Suprapubic skin (tissue), 4 donors: ENCODE results near the gene CHD9. TPM values are rescaled to one million over a fixed set of nuclear protein-coding genes. Genes with fewer than 3 reads are reported as not detected.
A peak's percentile ranks its signal among the peaks of the same experiment; 100 is the strongest.

Experiments used
- DNase-seq, 2 donors: peaks; one replicate each; pipeline ENCODE4 v3.0.0-alpha.2; 2019; ENCODE audit warnings: low spot score in 2 of 2
- H3K27ac ChIP-seq: fragments of 200-600 bp; sonication (generic); one replicate; pipeline ENCODE4 v1.5.1; 2019
- H3K27me3 ChIP-seq: fragments of 200-600 bp; sonication (generic); one replicate; pipeline ENCODE4 v1.5.1; 2019
- H3K36me3 ChIP-seq: fragments of 200-600 bp; sonication (generic); one replicate; pipeline ENCODE4 v1.5.1; 2019
- H3K4me1 ChIP-seq: fragments of 200-600 bp; sonication (generic); one replicate; pipeline ENCODE4 v1.5.1; 2019
- H3K4me3 ChIP-seq: fragments of 200-600 bp; sonication (generic); one replicate; pipeline ENCODE4 v1.5.1; 2019; ENCODE audit warnings: mild to moderate bottlenecking
- H3K9me3 ChIP-seq: fragments of 200-600 bp; sonication (generic); one replicate; pipeline ENCODE4 v1.5.1; 2019
- CTCF ChIP-seq, 2 donors: fragments of 200-600 bp in 1 of 2; fragments of 450-650 bp in 1 of 2; sonication (generic) in 1 of 2; IDR thresholded peaks; one replicate each; pipeline ENCODE4 v1.5.1; 2016 to 2019; ENCODE audit warnings: antibody characterized with exemption in 2 of 2, mild to moderate bottlenecking in 1 of 2, moderate library complexity in 1 of 2
- EP300 ChIP-seq: sonication (generic); formaldehyde crosslinking; IDR thresholded peaks from one replicate; pipeline ENCODE4 v1.6.1; 2017; ENCODE audit warnings: antibody characterized with exemption
- POLR2A ChIP-seq, 2 donors: fragments of 450-650 bp; IDR thresholded peaks; one replicate each; pipeline ENCODE4 v1.6.1; 2017; ENCODE audit warnings: antibody characterized with exemption in 2 of 2, mild to moderate bottlenecking in 2 of 2, moderate library complexity in 2 of 2
- POLR2AphosphoS5 ChIP-seq, 3 donors: sonication (generic); formaldehyde crosslinking; IDR thresholded peaks; one replicate each; pipeline ENCODE4 v1.6.1; 2017; ENCODE audit warnings: antibody characterized with exemption in 3 of 3
- WGBS: methylation state at CpG from one replicate; pipeline ENCODE4 v1.1.5; 2018; 5-methylcytosine and 5-hydroxymethylcytosine counted together
- total RNA-seq, 4 donors: library from RNA; depleted of rRNA; stranded (reverse); fragments of >200 nt; gene quantifications; one replicate each; pipeline ENCODE4 v1.1.0, GENCODE V29; 2016

CHD9 gene
- total RNA-seq, 4 donors from 2014 or later = 56.6 to 129 (median 70.4) TPM

GRCh38 chr16:53052519-53053501 is 2.0 kb upstream of the CHD9 start, which contains the start of gene CHD9NB:
Gene CHD9NB, minus strand, starts transcription at chr16:53052897. Its CDS starts 8,739 bp downstream, at chr16:53044158.
- no peaks in the 10 kb centered on the region for H3K9me3 ChIP-seq
- no peaks in the 10 kb centered on the region for H3K27me3 ChIP-seq
- H3K36me3 ChIP-seq = no peaks in the 10 kb centered on the region
- WGBS = 52% methylated on average over 2 of the region's 2 CpGs
- H3K4me3 ChIP-seq = no peak within 1 kb of the TSS
- peaks cover 45% of the 10 kb centered on the region for H3K4me1 ChIP-seq
- peak within 1 kb of the TSS; percentile 68 for H3K27ac ChIP-seq
- DNase-seq = no peak
- no peak for TF ChIP-seq CTCF (IDR thresholded peaks at IDR 0.05)
- TF ChIP-seq EP300 = no peak
- peak in 1 of 3 donors; percentile 44 for TF ChIP-seq POLR2AphosphoS5 (IDR thresholded peaks at IDR 0.05)
- no peak for TF ChIP-seq POLR2A (IDR thresholded peaks at IDR 0.05)

- Histone ChIP-seq H3K27ac (peak overlapping the region; percentile 88), H3K27me3 (no peaks in the 10 kb centered on the region), H3K9me3 (no peaks in the 10 kb centered on the region), H3K4me1 (peaks cover 52% of the 10 kb centered on the region), H3K4me3 (peak overlapping the region; percentile 76), H3K36me3 (no peaks in the 10 kb centered on the region)
- no peak for DNase-seq
- 48% methylated on average over 12 of the region's 13 CpGs for WGBS
- no peak for TF ChIP-seq CTCF (IDR thresholded peaks at IDR 0.05)
- no peak for TF ChIP-seq EP300
- no peak for TF ChIP-seq POLR2A (IDR thresholded peaks at IDR 0.05)
Observed at GRCh38 chr16:53053967-53054669, 673 bp upstream of the CHD9 start.

GRCh38 chr16:53055541-53056391 is 975 bp downstream of the CHD9 start:
- WGBS = 33% methylated on average over 10 of the region's 10 CpGs
- H3K27ac ChIP-seq = peak overlapping the region; percentile 88
- no peaks in the 10 kb centered on the region for H3K9me3 ChIP-seq
- no peaks in the 10 kb centered on the region for H3K36me3 ChIP-seq
- peak overlapping the region; percentile 76 for H3K4me3 ChIP-seq
- DNase-seq = no peak
- peaks cover 52% of the 10 kb centered on the region for H3K4me1 ChIP-seq
- no peaks in the 10 kb centered on the region for H3K27me3 ChIP-seq
- no peak for TF ChIP-seq POLR2AphosphoS5 (IDR thresholded peaks at IDR 0.05)
- TF ChIP-seq CTCF (IDR thresholded peaks at IDR 0.05) = no peak
- TF ChIP-seq POLR2A (IDR thresholded peaks at IDR 0.05) = no peak
- TF ChIP-seq EP300 = no peak

GRCh38 chr16:53056392-53056881 is 1.6 kb downstream of the CHD9 start:
- Histone ChIP-seq H3K4me1 (peaks cover 56% of the 10 kb centered on the region), H3K9me3 (no peaks in the 10 kb centered on the region), H3K27ac (peak overlapping the region; percentile 88), H3K4me3 (no peak overlapping the region), H3K27me3 (no peaks in the 10 kb centered on the region), H3K36me3 (no peaks in the 10 kb centered on the region)
- WGBS = 79% methylated on average over 8 of the region's 8 CpGs
- no peak for DNase-seq
- TF ChIP-seq POLR2A (IDR thresholded peaks at IDR 0.05) (no peak), POLR2AphosphoS5 (IDR thresholded peaks at IDR 0.05) (no peak), EP300 (no peak)

- no peaks in the 10 kb centered on the region for H3K9me3 ChIP-seq
- no peak overlapping the region for H3K27ac ChIP-seq
- DNase-seq = no peak
- TF ChIP-seq CTCF (IDR thresholded peaks at IDR 0.05) (no peak), POLR2AphosphoS5 (IDR thresholded peaks at IDR 0.05) (no peak), EP300 (no peak), POLR2A (IDR thresholded peaks at IDR 0.05) (no peak)
- H3K4me3 ChIP-seq = no peak overlapping the region
- 83% methylated on average over 8 of the region's 8 CpGs for WGBS
- no peaks in the 10 kb centered on the region for H3K36me3 ChIP-seq
- no peaks in the 10 kb centered on the region for H3K27me3 ChIP-seq
- H3K4me1 ChIP-seq = peaks cover 60% of the 10 kb centered on the region
Observed at GRCh38 chr16:53057658-53058057, 2.9 kb downstream of the CHD9 start.
